SW 1271 (cell line): ENCODE data around the gene TENT5A.
"Not testable (repeated sequence)": the region's sequence is repeated elsewhere in the genome, so short reads cannot be mapped to it uniquely, and the experiment has no call there.

ENCODE experiments used
- DNase-seq, 2 experiments: peaks; one replicate each; lab custom pipeline; 2025; lab: John Stamatoyannopoulos, UW

TENT5A gene

GRCh38 chr6:81750681-81751387 is 1.6 kb downstream of the TENT5A start:
- no peak for DNase-seq

DNA sequence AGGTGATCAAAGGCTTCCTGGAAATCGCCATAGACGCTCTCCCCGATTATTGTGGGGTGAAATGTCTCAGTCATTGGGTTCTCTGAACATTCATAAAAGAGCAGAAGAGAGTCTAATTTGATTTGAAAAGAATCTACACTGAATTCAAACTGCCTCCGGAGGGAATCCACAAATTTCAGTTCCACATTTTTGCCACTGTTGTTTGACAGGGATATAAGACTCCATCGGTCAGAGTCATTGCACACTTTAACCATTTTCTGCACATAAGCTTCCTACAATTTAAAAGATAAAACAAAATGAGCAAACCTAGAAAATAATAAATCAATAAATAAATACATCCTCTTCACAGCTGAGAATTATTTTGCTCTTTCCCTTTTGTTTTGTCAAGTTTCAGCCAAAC is 2.3 kb downstream of the TENT5A start:
- no peak for DNase-seq

- DNase-seq, result no peak
These were observed 2.8 kb downstream of the TENT5A start for GRCh38 chr6:81749707-81750106.

DNA sequence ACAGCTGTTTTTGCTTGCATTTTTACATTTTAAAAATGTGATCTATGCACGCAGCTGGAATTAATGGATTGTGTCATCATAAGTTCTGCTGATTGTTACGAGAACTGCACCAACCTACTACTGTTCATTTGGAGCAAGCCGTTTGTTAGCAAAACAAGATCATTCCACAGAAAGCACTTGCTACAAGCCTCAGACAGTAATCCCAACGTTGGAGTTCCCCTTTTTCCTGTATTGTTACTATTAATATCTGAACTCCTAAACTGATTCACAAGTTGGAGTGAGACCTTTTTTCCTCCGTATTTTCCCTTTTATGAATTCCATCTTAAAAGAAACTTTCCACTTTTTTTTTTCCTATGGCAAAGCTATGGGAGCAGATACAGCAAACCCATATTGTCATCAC is 3.5 kb downstream of the TENT5A start:
- no peak for DNase-seq

GRCh38 chr6:81747327-81747726 is 5.2 kb downstream of the TENT5A start:
- DNase-seq, result no peak

- DNase-seq, result no peak
These were observed 8.3 kb downstream of the TENT5A start for GRCh38 chr6:81744131-81744530.

- DNase-seq, result no peak
These were observed 8.8 kb downstream of the TENT5A start for GRCh38 chr6:81743649-81744048.

DNA sequence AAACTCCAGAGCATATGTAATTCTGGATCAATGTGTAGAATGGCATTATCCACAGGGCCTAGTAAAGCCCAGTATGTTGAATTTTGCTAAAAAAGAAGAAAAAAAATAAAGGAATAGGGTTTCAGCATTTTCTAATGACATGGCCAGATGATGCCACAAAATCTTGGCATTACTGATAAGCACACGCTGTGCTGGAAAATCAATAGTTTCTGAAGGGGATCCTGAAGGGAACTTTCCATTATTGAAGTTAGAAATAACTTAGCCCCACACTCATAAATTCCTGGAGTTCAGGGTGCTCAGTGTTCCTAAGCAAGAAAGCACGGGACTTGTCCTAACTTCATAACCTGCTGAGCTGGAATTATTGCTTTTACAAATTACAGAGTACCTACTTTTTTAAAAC is 10.8 kb downstream of the TENT5A start:
- DNase-seq, result no peak

GRCh38 chr6:81740591-81740990 is 11.9 kb downstream of the TENT5A start:
- DNase-seq, result not testable (repeated sequence)

- DNase-seq, result no peak
These were observed 13.0 kb downstream of the TENT5A start for GRCh38 chr6:81739230-81740195.

DNA sequence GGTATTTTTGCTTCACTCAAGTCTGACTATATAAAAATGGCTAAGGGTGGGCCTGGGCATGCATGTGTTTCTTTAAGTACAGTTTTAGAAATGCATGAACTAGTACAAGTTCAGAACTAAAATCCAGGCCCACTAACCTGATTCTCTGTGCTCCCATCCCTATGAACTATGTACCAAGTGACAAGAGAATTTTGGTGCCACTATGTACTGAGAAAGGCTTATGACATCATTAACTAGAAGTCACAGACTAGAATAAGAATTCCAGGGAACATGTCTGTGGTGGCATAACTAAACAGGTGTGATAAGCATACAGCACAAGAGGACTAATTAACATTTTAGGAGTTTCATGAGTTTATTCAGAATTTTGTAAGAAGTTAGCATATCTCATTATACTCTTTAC is 16.1 kb downstream of the TENT5A start:
- no peak for DNase-seq

DNA sequence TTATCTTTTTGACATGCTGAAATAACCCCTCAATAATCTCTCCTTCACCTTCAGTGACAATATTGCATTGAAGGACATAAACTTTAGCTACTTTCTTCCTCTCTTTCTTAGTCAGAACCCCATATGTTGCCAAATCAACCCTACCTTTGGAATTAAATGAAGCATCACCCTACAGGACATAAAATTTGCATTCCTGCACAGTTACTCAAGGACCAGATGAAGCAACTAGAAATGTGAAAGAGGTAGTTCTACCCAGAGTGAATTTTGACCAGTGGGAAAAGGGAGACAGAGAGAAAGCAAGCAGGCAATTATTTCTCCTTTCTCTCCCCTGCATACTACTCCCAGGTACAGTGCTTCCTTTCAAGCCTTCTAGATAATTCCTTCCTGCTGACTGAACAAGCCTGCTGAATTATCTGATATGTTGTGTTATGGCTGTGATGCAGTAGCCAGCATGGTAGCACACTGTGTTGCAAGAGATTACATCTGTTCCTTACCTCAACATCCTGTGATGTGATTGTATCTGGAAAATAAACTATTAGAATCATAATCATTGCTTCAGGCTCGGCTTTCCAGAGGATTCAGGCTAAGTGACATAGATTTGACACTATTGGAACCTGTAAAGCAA is 16.6 kb downstream of the TENT5A start:
- no peak for DNase-seq

- no peak for DNase-seq
These were observed 17.9 kb downstream of the TENT5A start for GRCh38 chr6:81734500-81735150.

DNA sequence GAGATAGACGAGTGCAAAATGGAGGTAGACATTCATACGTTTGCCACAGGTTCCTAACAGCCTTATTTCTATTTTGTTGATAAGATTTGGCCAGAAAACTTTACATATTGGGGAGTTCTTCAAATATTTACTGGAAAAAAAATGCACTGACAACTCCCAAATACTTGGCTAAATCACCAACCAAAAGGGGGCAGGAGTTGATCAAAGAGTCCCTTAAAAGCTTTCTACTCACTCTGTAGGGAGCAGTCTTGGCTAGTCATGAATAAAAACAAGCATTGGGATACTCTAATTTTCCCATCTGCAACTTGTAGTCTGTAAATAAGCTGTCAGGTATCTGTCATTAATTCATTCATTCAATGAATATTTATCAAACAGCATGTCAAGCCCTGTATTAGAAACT is 18.4 kb downstream of the TENT5A start:
- no peak for DNase-seq

- no peak for DNase-seq
These were observed 20.7 kb downstream of the TENT5A start for GRCh38 chr6:81731814-81732213.

DNA sequence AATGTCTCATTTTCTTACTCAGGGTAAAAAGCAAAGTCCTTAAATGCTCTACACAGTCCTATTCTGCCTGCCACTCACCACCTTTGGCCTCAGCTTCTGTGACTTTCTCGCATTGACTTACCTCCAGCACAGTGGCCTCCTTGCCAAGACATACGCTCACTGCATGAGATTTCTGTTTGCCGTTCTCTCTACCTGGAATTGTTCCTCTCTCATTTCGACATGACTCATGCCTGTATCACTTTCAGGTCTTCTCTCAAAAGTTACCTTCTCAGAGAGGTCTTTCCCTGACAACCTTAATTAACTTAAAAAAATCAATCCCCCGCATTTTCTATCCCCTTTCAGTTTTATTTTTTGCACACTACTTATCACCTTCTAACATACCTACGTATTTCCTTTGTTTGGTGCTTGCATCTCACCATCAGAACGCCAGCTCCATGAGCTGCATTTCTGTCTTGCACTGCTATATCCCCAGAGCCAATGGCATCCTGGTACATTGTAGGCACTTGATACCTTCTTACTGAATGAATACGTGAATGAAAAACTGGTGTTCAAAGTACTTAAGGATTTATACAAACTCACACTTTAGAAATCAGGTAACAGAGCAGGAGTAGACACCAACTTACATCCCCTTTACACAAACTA is 24.5 kb downstream of the TENT5A start:
- no peak for DNase-seq

GRCh38 chr6:81725127-81725526 is 27.4 kb downstream of the TENT5A start:
- no peak for DNase-seq

GRCh38 chr6:81722506-81723223 is 29.8 kb downstream of the TENT5A start:
- no peak for DNase-seq

DNA sequence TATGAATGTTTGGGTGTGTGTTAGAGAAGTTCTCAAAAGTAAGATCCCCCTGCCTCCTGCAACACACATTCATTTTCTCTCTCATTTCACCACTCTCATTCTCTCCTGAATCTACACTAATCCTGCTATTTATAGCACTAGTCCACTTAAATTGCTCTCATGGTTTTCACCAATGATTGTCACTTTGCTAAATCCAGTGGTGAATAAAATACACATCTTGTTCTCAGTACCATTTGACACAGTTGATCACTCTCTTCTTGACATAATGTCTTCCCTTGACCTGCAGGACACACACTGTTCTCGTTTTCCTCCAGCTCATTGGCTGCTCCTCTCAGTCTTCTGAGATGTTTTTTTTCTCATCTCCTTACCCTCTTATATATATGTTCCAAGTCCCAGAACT is 32.1 kb downstream of the TENT5A start:
- no peak for DNase-seq

DNA sequence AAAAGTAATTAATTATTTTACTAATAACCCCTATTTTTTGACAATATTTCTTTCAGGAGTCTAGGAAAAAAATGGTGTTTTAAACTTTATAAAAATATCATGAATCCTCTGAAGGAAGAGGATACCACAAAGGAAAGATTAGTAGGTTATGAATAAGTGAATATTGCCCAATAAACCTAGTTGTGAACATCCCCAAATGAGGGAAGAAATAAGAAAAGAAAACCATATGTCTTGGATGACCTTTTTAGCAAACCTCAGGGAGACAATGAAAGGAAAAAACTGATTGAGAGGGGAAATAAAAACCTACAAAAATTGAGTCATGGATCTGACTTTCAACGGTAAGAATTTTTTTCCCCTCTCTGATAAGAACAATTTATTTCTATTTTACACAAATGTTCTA is 34.4 kb downstream of the TENT5A start:
- no peak for DNase-seq

DNA sequence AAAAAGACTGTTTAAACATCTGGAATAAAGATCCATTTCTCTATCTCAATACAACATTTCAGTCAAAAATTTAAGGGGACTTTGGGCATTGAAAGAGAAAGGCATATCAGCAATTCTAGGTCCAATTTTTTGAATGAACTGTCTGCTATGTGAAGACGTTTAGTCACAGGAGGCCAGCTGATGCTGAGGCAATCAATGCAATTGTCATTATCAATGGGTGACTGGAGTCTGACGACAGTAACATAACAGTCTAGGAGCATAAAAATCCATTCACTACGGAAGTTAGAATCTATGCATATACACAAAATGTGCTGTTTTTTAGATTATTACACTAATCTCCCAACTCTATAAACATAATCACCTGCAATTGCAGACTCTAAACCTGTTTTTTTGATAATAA is 37.8 kb downstream of the TENT5A start:
- no peak for DNase-seq
